Measurements from ENCODE around the gene COPS6.

DNA sequence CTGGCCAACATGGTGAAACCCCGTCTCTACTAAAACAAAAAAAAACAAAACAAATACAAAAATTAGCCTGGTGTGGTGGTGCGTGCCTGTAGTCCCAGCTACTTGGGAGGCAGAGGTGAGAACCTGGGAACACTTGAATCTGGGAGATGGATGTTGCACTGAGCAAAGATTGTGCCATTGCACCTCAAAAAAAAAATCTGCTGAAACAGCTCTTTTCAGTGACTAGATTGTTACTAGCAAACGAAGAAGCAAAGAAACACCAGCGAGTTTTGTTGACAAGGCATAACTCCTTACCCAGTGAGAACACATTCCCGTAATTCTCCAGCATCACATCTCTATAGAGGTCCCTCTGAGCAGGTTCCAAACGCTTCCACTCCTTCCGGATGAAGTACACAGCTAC, 13.9 kb upstream of the COPS6 start:
- TF ChIP-seq, protein P1, sequence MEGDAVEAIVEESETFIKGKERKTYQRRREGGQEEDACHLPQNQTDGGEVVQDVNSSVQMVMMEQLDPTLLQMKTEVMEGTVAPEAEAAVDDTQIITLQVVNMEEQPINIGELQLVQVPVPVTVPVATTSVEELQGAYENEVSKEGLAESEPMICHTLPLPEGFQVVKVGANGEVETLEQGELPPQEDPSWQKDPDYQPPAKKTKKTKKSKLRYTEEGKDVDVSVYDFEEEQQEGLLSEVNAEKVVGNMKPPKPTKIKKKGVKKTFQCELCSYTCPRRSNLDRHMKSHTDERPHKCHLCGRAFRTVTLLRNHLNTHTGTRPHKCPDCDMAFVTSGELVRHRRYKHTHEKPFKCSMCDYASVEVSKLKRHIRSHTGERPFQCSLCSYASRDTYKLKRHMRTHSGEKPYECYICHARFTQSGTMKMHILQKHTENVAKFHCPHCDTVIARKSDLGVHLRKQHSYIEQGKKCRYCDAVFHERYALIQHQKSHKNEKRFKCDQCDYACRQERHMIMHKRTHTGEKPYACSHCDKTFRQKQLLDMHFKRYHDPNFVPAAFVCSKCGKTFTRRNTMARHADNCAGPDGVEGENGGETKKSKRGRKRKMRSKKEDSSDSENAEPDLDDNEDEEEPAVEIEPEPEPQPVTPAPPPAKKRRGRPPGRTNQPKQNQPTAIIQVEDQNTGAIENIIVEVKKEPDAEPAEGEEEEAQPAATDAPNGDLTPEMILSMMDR (IDR thresholded peaks at IDR 0.05): no peak
- TF ChIP-seq POLR2A (IDR thresholded peaks at IDR 0.05) (no peak), EP300 (IDR thresholded peaks at IDR 0.05) (no peak)
